ENCODE measurements around the gene CNTNAP2. TPM values are rescaled to one million over a fixed set of nuclear protein-coding genes. Genes with fewer than 3 reads are reported as not detected.

CNTNAP2 gene
- total and polyA plus RNA-seq, 9 donors: 0.24 to 7.0 (median 1.5) TPM

DNA sequence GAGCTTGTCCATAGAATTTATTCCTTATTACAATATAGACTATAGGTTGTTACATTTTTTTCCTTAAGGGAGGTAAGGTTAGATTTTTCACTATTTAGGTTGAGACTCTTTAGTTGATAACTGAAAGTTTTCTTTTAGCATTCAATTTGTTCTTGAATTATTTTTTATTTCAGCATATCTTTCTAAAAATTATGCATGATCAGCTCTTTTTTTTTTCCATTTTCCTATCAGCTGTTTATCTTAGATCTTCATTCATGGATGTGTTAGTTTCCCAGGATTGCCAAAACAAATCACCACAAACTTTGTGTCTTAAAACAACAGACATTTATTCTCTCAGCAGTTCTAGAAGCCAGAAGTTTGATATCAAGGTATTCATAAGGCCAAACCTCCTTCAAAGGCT lies 1558.1 kb downstream of the CNTNAP2 start:
- H3K9me3 ChIP-seq: no peaks in the 10 kb centered on the region
- TF ChIP-seq EP300 (IDR thresholded peaks at IDR 0.05): no peak
- no peak for DNase-seq
- no peaks in the 10 kb centered on the region for H3K27me3 ChIP-seq
- H3K4me3 ChIP-seq: no peak overlapping the region
- H3K27ac ChIP-seq: no peak overlapping the region
- H3K36me3 ChIP-seq: no peaks in the 10 kb centered on the region
- H3K4me1 ChIP-seq (ENCODE audit: insufficient read depth): no peaks in the 10 kb centered on the region
- intact Hi-C loops (cut with DNase I): no loop called here

DNA sequence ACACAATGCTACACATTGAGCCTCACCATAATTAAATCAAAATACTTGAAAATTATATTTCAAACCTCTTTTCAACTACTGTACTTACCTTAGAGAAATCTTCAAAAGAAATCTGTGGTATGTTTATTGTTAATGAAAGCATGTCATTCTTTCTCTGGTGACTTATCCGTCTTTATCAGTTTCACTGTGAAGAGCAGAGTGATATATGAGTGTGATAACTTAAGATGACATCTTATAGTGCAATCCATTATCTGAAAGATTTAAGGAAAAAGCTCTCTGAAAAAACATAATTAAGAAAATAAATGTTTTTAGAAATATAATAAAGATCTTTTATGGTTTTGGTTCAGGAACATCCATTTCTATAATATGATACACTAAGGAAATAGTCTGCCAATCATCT lies 1562.3 kb downstream of the CNTNAP2 start:
- intact Hi-C loops (cut with DNase I): no loop called here
- TF ChIP-seq, protein P1, sequence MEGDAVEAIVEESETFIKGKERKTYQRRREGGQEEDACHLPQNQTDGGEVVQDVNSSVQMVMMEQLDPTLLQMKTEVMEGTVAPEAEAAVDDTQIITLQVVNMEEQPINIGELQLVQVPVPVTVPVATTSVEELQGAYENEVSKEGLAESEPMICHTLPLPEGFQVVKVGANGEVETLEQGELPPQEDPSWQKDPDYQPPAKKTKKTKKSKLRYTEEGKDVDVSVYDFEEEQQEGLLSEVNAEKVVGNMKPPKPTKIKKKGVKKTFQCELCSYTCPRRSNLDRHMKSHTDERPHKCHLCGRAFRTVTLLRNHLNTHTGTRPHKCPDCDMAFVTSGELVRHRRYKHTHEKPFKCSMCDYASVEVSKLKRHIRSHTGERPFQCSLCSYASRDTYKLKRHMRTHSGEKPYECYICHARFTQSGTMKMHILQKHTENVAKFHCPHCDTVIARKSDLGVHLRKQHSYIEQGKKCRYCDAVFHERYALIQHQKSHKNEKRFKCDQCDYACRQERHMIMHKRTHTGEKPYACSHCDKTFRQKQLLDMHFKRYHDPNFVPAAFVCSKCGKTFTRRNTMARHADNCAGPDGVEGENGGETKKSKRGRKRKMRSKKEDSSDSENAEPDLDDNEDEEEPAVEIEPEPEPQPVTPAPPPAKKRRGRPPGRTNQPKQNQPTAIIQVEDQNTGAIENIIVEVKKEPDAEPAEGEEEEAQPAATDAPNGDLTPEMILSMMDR (IDR thresholded peaks at IDR 0.05): no peak
- TF ChIP-seq POLR2A (IDR thresholded peaks at IDR 0.05): no peak
- TF ChIP-seq EP300 (IDR thresholded peaks at IDR 0.05): no peak
- H3K4me1 ChIP-seq (ENCODE audit: insufficient read depth): no peaks in the 10 kb centered on the region
- no peaks in the 10 kb centered on the region for H3K27me3 ChIP-seq
- DNase-seq: no peak
- H3K36me3 ChIP-seq: no peaks in the 10 kb centered on the region
- H3K4me3 ChIP-seq: no peak overlapping the region
- 62 to 78% (median 77%) methylated on average over 1 of the region's 1 CpG for WGBS, 3 donors
- H3K27ac ChIP-seq: no peak overlapping the region
- H3K9me3 ChIP-seq: no peaks in the 10 kb centered on the region

DNA sequence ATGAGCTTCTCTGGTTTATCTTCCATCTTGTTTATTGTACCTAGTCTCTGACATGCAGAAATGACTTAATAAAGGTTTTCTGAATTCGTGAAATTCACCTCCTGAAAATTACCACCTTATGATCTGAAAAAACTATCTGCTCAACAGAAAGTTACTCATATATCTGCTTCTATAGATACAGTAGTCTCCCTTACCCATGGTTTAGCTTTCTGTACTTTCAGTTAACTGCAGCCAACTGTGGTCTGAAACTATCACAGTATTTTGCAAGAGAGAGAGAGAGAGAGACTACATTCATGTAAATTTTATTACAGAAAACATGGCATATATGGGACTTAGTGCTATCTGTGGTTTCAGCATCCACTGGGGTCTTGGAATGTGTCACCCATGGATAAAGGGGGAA lies 1564.9 kb downstream of the CNTNAP2 start:
- H3K36me3 ChIP-seq: no peaks in the 10 kb centered on the region
- no peaks in the 10 kb centered on the region for H3K27me3 ChIP-seq
- no peaks in the 10 kb centered on the region for H3K4me1 ChIP-seq (ENCODE audit: insufficient read depth)
- intact Hi-C loops (cut with DNase I): no loop called here
- H3K27ac ChIP-seq: no peak overlapping the region
- DNase-seq: no peak
- no peaks in the 10 kb centered on the region for H3K9me3 ChIP-seq
- 80 to 83% (median 82%) methylated on average over 1 of the region's 1 CpG for WGBS, 3 donors
- TF ChIP-seq, protein P1 (IDR thresholded peaks at IDR 0.05): no peak
- TF ChIP-seq EP300 (IDR thresholded peaks at IDR 0.05) (no peak), POLR2A (IDR thresholded peaks at IDR 0.05) (no peak)
- no peak overlapping the region for H3K4me3 ChIP-seq

DNA sequence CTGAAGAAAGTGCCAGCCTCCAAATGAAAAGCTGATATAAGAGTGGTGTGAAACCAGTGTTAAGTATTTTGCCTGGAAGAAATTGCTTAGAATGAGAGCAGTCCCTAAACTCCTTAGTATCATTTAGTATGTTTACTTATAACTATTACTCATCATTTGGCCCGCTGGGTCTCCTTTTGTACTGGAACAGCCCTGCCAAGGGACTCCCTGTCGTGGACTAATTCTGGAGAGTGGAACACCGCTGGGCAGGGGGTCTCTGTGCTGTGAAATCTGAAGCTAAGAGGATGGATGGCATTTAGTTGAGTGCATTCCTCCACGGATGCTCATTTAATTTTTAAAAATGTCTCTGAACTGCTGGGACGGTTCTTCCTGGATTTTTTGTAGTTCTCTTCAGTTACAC lies 1584.1 kb downstream of the CNTNAP2 start:
- DNase-seq: no peak
- Histone ChIP-seq H3K36me3 (no peaks in the 10 kb centered on the region), H3K4me1 (ENCODE audit: insufficient read depth) (no peaks in the 10 kb centered on the region), H3K27me3 (no peaks in the 10 kb centered on the region), H3K27ac (no peak overlapping the region), H3K4me3 (no peak overlapping the region), H3K9me3 (no peaks in the 10 kb centered on the region)
- intact Hi-C loops (cut with DNase I): no loop called here
- TF ChIP-seq POLR2A (IDR thresholded peaks at IDR 0.05) (no peak), EP300 (IDR thresholded peaks at IDR 0.05) (no peak)
- TF ChIP-seq, protein P1 (IDR thresholded peaks at IDR 0.05): no peak
- 73 to 81% (median 76%) methylated on average over 5 of the region's 5 CpGs for WGBS, 3 donors

DNA sequence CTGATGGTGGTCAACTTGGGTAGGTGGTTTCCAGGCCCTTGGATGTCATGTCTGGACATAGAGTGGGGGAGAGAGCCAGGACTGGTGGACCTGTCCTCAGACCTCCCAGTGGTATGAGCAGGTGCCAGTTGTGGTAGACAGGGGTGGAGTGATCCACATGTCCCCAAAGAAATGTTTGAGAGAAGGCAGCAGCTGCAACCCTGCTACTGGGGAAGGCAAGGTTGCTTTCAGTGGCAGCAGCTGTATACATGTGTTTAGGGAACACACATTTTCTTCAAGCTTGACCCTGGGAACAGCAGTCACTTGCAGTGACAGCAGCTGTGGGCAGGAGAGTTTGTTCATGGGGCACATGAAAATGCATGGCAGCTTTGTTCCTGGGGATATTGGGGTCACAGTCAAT lies 1591.3 kb downstream of the CNTNAP2 start:
- H3K27me3 ChIP-seq: no peaks in the 10 kb centered on the region
- no peak overlapping the region for H3K27ac ChIP-seq
- no peaks in the 10 kb centered on the region for H3K4me1 ChIP-seq (ENCODE audit: insufficient read depth)
- intact Hi-C loops (cut with DNase I): no loop called here
- no peak overlapping the region for H3K4me3 ChIP-seq
- no peak for TF ChIP-seq POLR2A (IDR thresholded peaks at IDR 0.05)
- no peak for TF ChIP-seq EP300 (IDR thresholded peaks at IDR 0.05)
- TF ChIP-seq, protein P1 (IDR thresholded peaks at IDR 0.05): no peak
- no peak for DNase-seq
- H3K9me3 ChIP-seq: no peaks in the 10 kb centered on the region
- H3K36me3 ChIP-seq: no peaks in the 10 kb centered on the region
